GM19025 (cell line): ENCODE data around the gene SLC13A5.
A peak's percentile ranks its signal among the peaks of the same experiment; 100 is the strongest.
"Not testable (repeated sequence)": the region's sequence is repeated elsewhere in the genome, so short reads cannot be mapped to it uniquely, and the experiment has no call there.

ENCODE experiments used
- ATAC-seq: cut with Tn5 transposase; IDR thresholded peaks from one replicate; pipeline ENCODE4 v1.9.1; 2021; ENCODE audit warnings: mild to moderate bottlenecking, low read depth, moderate library complexity; ENCODE audit not compliant: unreplicated experiment

The SLC13A5 gene

GRCh38 chr17:6667516-6667915 lies 45.7 kb downstream of the SLC13A5 start:
- ATAC-seq = no peak

DNA sequence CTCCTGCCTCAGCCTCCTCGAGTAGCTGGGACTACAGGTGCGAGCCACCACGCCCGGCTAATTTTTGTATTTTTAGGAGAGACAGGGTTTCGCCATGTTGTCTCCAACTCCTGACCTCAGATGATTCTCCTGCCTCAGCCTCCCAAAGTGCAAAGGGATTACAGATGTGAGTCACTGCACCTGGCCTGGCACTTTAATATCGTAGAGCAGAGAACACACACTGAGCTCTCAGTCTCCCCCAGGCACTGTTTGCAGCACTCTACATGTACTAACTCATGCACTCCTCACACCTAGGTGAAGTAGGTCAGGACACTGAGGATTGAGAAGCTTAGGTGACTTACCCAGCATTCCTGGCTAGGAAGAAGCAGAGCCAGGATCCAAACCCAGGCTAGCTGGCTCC lies 46.6 kb downstream of the SLC13A5 start:
- ATAC-seq = no peak

DNA sequence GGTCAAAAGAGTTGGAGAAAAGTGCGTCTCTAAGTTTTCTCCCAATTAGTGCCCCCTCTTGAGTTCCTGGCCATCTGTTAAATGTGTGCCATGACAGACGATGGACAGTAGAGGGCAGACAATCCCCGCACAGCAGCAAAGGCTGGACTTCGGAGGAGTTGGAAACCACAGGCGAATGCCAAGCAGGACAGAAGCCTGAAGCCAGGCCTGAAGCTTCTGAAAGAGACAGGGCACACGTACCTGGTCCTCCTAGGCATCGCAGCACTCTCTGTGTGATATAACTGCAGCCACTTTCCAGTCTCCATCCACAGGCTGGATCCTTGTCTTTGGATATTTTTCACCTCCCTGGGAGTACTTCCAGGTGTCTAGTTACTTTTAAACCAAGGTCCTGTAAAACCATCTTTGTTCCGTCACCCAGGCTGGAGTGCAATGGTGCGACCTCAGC lies 47.1 kb downstream of the SLC13A5 start:
- ATAC-seq = no peak

DNA sequence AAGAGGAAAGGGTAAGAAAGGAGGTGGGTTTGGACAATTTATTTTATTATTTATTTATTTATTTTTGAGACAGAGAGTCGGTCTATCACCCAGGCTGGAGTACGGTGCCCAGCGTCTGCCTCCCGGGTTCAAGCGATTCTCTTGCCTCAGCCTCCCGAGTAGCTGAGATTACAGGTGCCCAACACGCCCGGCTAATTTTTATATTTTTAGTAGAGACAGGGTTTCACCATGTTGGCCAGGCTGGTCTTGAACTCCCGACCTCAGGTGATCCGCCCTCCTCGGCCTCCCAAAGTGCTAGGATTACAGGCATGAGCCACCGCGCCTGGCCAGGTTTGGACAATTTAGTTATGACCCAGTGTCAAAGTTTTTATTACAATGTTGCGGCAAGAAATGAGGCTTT lies 50.0 kb downstream of the SLC13A5 start:
- not testable (repeated sequence) for ATAC-seq

- ATAC-seq = no peak
Measured at GRCh38 chr17:6661464-6661848, 51.7 kb downstream of the SLC13A5 start.

GRCh38 chr17:6660805-6661463 lies 52.2 kb downstream of the SLC13A5 start:
- ATAC-seq = peak; percentile 68

DNA sequence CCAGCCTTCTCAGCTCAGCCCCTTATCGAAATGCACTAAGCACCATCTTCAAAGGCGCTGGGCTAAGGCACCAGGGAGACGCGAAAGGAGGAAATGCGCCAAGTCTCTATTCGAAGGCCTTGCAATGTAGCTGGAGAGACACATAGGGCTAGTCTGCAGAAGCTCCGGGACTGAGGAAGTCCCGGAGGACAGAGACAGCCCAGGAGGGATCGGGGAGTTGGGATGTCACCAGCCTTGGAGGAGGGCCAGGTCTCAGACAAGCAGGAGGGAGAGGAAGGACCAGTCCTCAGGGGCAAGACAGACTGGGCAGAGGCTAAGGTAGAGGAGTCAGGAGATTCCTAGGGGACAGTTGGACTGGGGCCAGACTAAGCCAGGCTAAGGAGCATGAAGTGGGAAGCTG lies 53.1 kb downstream of the SLC13A5 start:
- ATAC-seq = no peak

GRCh38 chr17:6658411-6658810 lies 54.8 kb downstream of the SLC13A5 start:
- ATAC-seq = not testable (repeated sequence)

- ATAC-seq = no peak
Measured at GRCh38 chr17:6657633-6658287, 55.4 kb downstream of the SLC13A5 start.

GRCh38 chr17:6656797-6657632 lies 56.2 kb downstream of the SLC13A5 start:
- not testable (repeated sequence) for ATAC-seq

DNA sequence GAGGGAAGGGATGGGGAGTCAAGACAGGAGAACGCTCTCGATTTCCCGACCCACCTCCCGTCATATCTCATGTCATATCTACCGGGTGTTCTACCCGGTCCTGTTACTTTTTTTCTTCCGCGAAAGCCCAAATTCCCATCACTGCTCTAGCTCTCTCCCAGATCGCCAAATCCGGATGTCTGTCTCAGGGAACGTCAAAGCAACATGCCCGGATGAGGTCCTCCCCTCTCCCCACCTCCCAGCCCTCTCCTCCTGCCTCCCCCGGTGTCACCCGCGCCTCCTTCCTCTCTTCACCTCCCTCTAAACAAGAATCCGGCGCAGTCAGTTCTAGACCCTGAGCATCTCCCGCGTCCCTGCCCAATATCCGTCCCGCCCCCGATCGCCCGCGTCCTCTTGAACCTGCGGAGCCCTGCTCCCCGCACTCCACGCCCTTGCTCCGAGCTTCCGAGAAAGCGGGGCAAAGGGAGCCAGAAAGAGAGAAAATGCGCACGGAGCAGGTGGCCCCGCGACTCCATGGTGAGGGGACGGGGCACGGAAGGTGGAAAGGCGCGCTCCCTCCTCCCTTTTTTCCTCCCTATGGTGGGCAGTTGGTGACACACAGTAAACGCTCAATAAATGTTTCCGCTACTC lies 57.3 kb downstream of the SLC13A5 start:
- not testable (repeated sequence) for ATAC-seq

GRCh38 chr17:6654841-6655731 lies 58.1 kb downstream of the SLC13A5 start:
- no peak for ATAC-seq

GRCh38 chr17:6651919-6652452 lies 61.2 kb downstream of the SLC13A5 start:
- ATAC-seq = no peak

DNA sequence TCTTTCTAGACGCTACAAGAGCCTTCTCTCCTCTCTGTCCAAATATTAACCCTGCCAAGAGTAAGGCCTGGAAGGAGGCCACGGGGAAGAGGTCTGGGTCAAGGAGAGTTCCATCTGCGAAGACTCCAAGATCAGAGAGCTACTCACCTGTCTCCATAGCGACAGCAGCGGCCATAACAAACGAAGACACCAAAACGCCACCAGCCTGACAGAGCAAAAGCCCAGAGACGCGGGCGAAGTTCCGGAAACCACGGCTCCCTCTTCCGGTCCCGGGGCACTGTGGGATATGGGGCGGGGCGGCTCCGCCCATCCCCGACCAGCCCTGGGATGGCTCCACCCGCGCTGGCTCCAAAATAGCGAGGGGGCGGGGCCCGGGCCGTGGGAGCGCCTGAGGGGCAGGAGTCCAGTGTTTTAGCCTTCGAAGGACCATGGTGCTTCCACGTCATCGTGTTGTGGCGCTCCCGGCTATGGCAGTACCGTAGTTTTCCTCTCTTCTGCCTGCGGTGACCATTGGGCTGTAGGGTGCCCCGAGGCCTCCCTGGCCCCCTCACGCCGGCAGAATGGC lies 61.7 kb downstream of the SLC13A5 start, which contains the start of the genes C17orf100 and MED31:
TSS of gene C17orf100 (plus strand) at position 409 of the 565 bp plus-strand sequence. CDS start at position 561, 152 bp downstream.
TSS of gene MED31 (minus strand) at position 252 of the 565 bp plus-strand sequence. CDS start at position 175, 77 bp downstream.
- peak; percentile 88 for ATAC-seq

DNA sequence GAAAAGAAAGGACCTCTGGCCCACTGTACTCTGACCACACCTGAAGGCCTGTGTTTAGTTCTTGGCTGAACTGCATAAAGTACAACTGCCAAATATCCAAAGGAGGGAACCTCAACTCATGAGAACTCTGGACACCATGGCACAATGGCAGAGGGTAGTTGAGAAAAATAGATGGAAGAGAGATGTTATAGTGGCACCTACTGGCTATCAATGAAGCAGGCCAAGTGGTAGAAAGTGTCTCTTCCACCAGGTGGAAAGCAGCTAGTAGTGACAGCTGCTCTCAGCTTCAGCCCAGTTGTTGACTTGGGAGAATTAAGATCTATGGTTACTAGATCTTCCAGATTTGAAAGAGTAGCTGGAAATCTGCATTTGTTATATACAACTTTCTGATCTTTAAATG lies 65.0 kb downstream of the SLC13A5 start:
- ATAC-seq = no peak

- no peak for ATAC-seq
Measured at GRCh38 chr17:6643451-6644125, 69.6 kb downstream of the SLC13A5 start.

DNA sequence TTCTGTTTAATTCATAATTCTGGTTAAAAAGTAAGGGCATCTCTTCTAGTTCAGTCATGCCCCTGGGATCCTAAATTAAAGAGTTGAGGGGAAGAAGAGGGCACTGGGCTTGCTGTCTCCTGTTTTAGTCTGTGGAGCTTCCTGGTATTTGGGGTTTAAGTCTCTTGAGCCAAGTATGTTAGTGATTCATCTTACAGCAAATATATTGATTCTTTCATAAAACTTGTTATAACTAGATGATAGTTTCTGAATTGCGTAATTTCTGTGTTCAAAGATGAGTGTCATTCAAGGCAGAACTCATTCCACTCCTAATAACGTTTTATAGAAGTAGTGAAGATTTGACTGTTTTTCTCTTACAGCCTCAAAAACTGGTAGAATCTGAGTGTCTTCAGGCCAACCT lies 70.6 kb downstream of the SLC13A5 start:
- ATAC-seq = no peak

- ATAC-seq = no peak
Measured at GRCh38 chr17:6641247-6641863, 71.8 kb downstream of the SLC13A5 start.
